GM23248 (cell line): ENCODE results near the gene LEKR1. TPM values are rescaled to one million over a fixed set of nuclear protein-coding genes. Genes with fewer than 3 reads are reported as not detected.
A peak's percentile ranks its signal among the peaks of the same experiment; 100 is the strongest.

Experiments used
- DNase-seq: peaks from one replicate; pipeline ENCODE4 v3.0.0-alpha.2; 2015
- H2AFZ ChIP-seq: fragments of 200-600 bp; sonication (generic); 2 replicates; pipeline ENCODE4 v1.6.1; 2016; ENCODE audit warnings: antibody characterized with exemption
- H3F3A ChIP-seq: fragments of 200-600 bp; sonication (generic); 2 replicates; pipeline ENCODE4 v1.6.1; 2016; ENCODE audit warnings: mild to moderate bottlenecking, antibody characterized with exemption, mixed run types; ENCODE audit not compliant: insufficient read depth
- H3K27ac ChIP-seq: fragments of 200-600 bp; sonication (generic); 2 replicates; pipeline ENCODE4 v1.5.1; 2016; ENCODE audit warnings: mild to moderate bottlenecking
- H3K27me3 ChIP-seq: fragments of 200-600 bp; sonication (generic); replicated peaks from 2 replicates; pipeline ENCODE4 v1.6.1; 2016; ENCODE audit warnings: mild to moderate bottlenecking; ENCODE audit not compliant: insufficient read depth
- H3K36me3 ChIP-seq: fragments of 200-600 bp; sonication (generic); 2 replicates; pipeline ENCODE4 v1.6.1; 2016; ENCODE audit warnings: low read depth, mild to moderate bottlenecking
- H3K4me1 ChIP-seq: fragments of 200-600 bp; sonication (generic); 2 replicates; pipeline ENCODE4 v1.6.1; 2016; ENCODE audit warnings: mild to moderate bottlenecking; ENCODE audit not compliant: insufficient read depth
- H3K4me2 ChIP-seq: fragments of 200-600 bp; sonication (generic); one replicate; pipeline ENCODE4 v1.6.1; 2016; ENCODE audit warnings: mild to moderate bottlenecking; ENCODE audit not compliant: unreplicated experiment
- H3K4me3 ChIP-seq: fragments of 200-600 bp; sonication (generic); 2 replicates; pipeline ENCODE4 v1.5.1; 2016; ENCODE audit warnings: mild to moderate bottlenecking
- H3K79me2 ChIP-seq: fragments of 200-600 bp; sonication (generic); 2 replicates; pipeline ENCODE4 v1.6.1; 2016; ENCODE audit warnings: mild to moderate bottlenecking; ENCODE audit not compliant: insufficient read depth
- H3K9ac ChIP-seq: fragments of 200-600 bp; sonication (generic); 2 replicates; pipeline ENCODE4 v1.6.1; 2016; ENCODE audit warnings: mild to moderate bottlenecking
- H3K9me2 ChIP-seq: fragments of 200-600 bp; sonication (generic); 2 replicates; pipeline ENCODE4 v1.6.1; 2016; ENCODE audit warnings: mixed run types, mild to moderate bottlenecking, moderate library complexity; ENCODE audit not compliant: insufficient read depth
- H3K9me3 ChIP-seq: fragments of 200-600 bp; sonication (generic); one replicate; pipeline ENCODE4 v1.6.1; 2017; ENCODE audit warnings: low read depth
- H4K20me1 ChIP-seq: fragments of 200-600 bp; sonication (generic); 2 replicates; pipeline ENCODE4 v1.6.0; 2016; ENCODE audit not compliant: insufficient read depth
- EZH2 ChIP-seq: fragments of 200-600 bp; sonication (generic); IDR thresholded peaks from 2 replicates; pipeline ENCODE4 v1.6.1; 2018; ENCODE audit warnings: antibody characterized with exemption, mild to moderate bottlenecking; ENCODE audit not compliant: insufficient read depth, poor library complexity, severe bottlenecking
- EZH2phosphoT487 ChIP-seq: fragments of 200-600 bp; sonication (generic); IDR thresholded peaks from 2 replicates; pipeline ENCODE4 v1.6.1; 2018; ENCODE audit warnings: antibody characterized with exemption, moderate library complexity, mild to moderate bottlenecking, low read depth; ENCODE audit not compliant: insufficient read depth
- WGBS, 2 experiments: methylation state at CpG; one replicate each; pipeline ENCODE4 v1.1.6; 2015 to 2017; ENCODE audit warnings: low lambda C conversion rate in 2 of 2, low coverage in 1 of 2; ENCODE audit errors: missing lambda C conversion rate in 2 of 2; 5-methylcytosine and 5-hydroxymethylcytosine counted together
- in situ Hi-C: fragments of 300-500 bp; cut with MboI; formaldehyde crosslinking; loops from 2 replicates; pipeline ENCODE4 v1.15.0; 2020
- polyA plus RNA-seq: library from polyadenylated mRNA; unstranded; fragments of >200 nt; fragmentation: Nextera tagmentation; extraction: Ambion mirVana; gene quantifications from 2 replicates; pipeline ENCODE4 v1.2.1, GENCODE V29; 2016
- total RNA-seq: library from RNA; depleted of rRNA; stranded (reverse); fragments of >200 nt; shearing (Covaris generic); gene quantifications from 2 replicates; pipeline ENCODE4 v1.2.3, GENCODE V29; 2014; rRNA removed

LEKR1 gene
- total RNA-seq = 0.32 TPM in 1 of 2 replicates, not detected in the other
- 0.43 and 1.3 TPM in 2 replicates for polyA plus RNA-seq

- Histone ChIP-seq H3K9me3 (no peaks in the 10 kb centered on the region), H4K20me1 (no peaks in the 10 kb centered on the region), H3K27me3 (no peaks in the 10 kb centered on the region), H3K4me1 (peaks cover 6% of the 10 kb centered on the region; the same call in 1 of the 2 replicates), H3F3A (peaks cover 16% of the 10 kb centered on the region; the same call in 1 of the 2 replicates), H3K9ac (peak within 1 kb of the TSS; percentile 93), H2AFZ (peak within 1 kb of the TSS; percentile 71), H3K4me2 (peak within 1 kb of the TSS; percentile 93), H3K36me3 (no peaks in the 10 kb centered on the region), H3K4me3 (peak within 1 kb of the TSS; percentile 78), H3K27ac (peak within 1 kb of the TSS; percentile 98), H3K9me2 (no peaks in the 10 kb centered on the region), H3K79me2 (no peaks in the 10 kb centered on the region)
- TF ChIP-seq EZH2 = no peak
- no peak for TF ChIP-seq EZH2phosphoT487
- in situ Hi-C loops = loop anchor here (10.0 kb wide), 1 partner anchor 308 kb away; no protein-coding TSS in a partner anchor
- 1% methylated on average over 57 to 63 of the region's 63 CpGs for WGBS, 2 experiments
- peak; percentile 92 for DNase-seq
Measured at GRCh38 chr3:156826144-156826895, at the start of gene LEKR1. Gene LEKR1, plus strand, starts transcription at chr3:156826353. Its CDS starts 2,977 bp downstream, at chr3:156829330.

- no peak overlapping the region for H3K9ac ChIP-seq
- in situ Hi-C loops = no loop called here
Measured at GRCh38 chr3:156776871-156777270, 49.3 kb upstream of the LEKR1 start.

GRCh38 chr3:156781310-156782230, 44.6 kb upstream of the LEKR1 start:
- Histone ChIP-seq H3K27ac (peak overlapping the region; percentile 87), H4K20me1 (no peaks in the 10 kb centered on the region), H3K36me3 (no peaks in the 10 kb centered on the region), H3K4me1 (peaks cover 49% of the 10 kb centered on the region), H3K9me3 (no peaks in the 10 kb centered on the region), H3F3A (peaks cover 38% of the 10 kb centered on the region), H3K4me2 (peak overlapping the region; percentile 40), H2AFZ (peak overlapping the region; percentile 32; the same call in 1 of the 2 replicates), H3K9me2 (peaks cover 4% of the 10 kb centered on the region; the same call in 1 of the 2 replicates), H3K4me3 (no peak overlapping the region), H3K79me2 (no peaks in the 10 kb centered on the region), H3K9ac (peak overlapping the region; percentile 51), H3K27me3 (no peaks in the 10 kb centered on the region)
- 59 to 64% methylated on average over 4 of the region's 4 CpGs for WGBS, 2 experiments
- TF ChIP-seq EZH2phosphoT487 (no peak), EZH2 (no peak)
- in situ Hi-C loops = no loop called here
- peak; percentile 80 for DNase-seq

More at GRCh38 chr3:156776871-156777270, 49.3 kb upstream of the LEKR1 start:
- Histone ChIP-seq H3K79me2 (no peaks in the 10 kb centered on the region), H3K4me3 (no peak overlapping the region), H3K27me3 (no peaks in the 10 kb centered on the region), H3K4me1 (peaks cover 27% of the 10 kb centered on the region), H2AFZ (peak overlapping the region; percentile 39; the same call in 1 of the 2 replicates), H3F3A (peaks cover 19% of the 10 kb centered on the region), H3K36me3 (no peaks in the 10 kb centered on the region), H3K27ac (0 out of 2 replicates have a peak overlapping the region, but pooled peaks have one; percentile 2), H3K4me2 (no peak overlapping the region), H3K9me3 (no peaks in the 10 kb centered on the region), H4K20me1 (no peaks in the 10 kb centered on the region), H3K9me2 (peaks cover 4% of the 10 kb centered on the region)
- DNase-seq = no peak
- TF ChIP-seq EZH2 (no peak), EZH2phosphoT487 (no peak)

- Histone ChIP-seq H3K4me2 (no peak overlapping the region), H4K20me1 (no peaks in the 10 kb centered on the region), H3K27ac (peak overlapping the region; percentile 87), H3K79me2 (no peaks in the 10 kb centered on the region), H2AFZ (peak overlapping the region; percentile 32; the same call in 1 of the 2 replicates), H3K9ac (0 out of 2 replicates have a peak overlapping the region, but pooled peaks have one; percentile 51), H3K4me3 (no peak overlapping the region), H3F3A (peaks cover 41% of the 10 kb centered on the region), H3K27me3 (no peaks in the 10 kb centered on the region), H3K36me3 (no peaks in the 10 kb centered on the region), H3K9me2 (peaks cover 4% of the 10 kb centered on the region; the same call in 1 of the 2 replicates), H3K4me1 (peaks cover 48% of the 10 kb centered on the region), H3K9me3 (no peaks in the 10 kb centered on the region)
- no peak for DNase-seq
- WGBS, 2 experiments = 84 to 85% methylated on average over 5 of the region's 5 CpGs
- in situ Hi-C loops = no loop called here
- no peak for TF ChIP-seq EZH2
- TF ChIP-seq EZH2phosphoT487 = no peak
Measured at GRCh38 chr3:156782319-156782718, 43.8 kb upstream of the LEKR1 start.
